Measurements from ENCODE around the gene FAM114A1.
"Not testable (repeated sequence)": the region's sequence is repeated elsewhere in the genome, so short reads cannot be mapped to it uniquely, and the experiment has no call there.

The FAM114A1 gene

DNA sequence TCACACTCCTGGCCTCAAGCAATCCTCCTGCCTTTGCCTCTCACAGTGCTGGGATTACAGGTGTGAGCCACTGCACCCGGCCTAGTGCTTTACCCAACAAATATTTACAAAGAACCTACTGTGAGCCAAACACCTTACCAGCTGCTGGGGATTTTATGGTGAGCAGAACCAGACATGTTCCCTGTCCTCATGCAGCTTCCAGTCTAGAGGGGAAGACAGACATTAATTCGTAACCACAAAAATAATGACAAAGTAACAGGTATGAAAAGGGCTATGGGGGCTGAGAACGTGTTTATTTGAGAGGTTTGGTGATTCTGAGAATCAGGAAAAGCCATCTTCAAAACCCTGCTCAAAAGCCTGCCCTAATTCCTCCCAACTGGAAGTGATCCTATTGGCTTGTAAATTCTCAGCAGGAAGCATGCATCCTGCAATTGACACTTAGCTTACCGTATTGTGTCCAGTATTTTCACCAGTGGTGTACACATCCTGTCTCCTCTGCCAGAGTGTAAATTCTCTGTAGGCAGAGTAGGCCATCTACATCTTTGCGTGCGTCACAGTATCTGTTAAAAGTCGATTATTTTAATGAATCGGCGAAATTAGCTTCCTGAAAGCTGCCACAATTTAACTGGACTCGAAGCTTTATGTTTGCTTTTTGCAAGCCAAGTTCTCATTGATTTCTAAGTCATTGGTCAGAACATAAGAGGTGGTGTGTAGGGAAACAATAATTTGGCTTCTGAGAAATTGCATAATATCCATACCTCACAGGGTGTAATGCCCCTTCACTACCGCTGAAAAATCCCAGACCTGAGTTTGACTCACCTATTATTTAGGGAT, 97.6 kb downstream of the FAM114A1 start:
- no peak for DNase-seq (ENCODE audit: low read depth in 1 of 2, low spot score in 1 of 2)

DNA sequence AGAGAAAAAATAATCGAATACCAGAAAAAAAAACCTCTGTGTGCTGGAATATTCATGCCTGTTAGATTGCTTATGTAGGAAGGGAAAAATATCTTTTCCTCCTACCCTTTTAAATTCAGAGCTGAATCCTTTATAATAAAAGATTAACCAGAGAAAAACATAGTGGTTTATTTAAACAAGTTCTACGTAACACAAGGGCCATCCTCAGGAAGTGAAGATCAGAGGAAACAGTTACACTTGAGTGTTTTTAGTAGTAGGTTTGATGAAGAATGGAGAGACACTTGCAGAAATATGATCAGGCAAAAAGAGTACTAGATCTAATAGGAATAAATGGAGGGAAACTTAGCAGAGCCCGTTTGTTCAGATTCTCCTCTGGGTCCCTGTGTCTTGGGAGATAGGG, 98.3 kb downstream of the FAM114A1 start:
- no peak for DNase-seq (ENCODE audit: low read depth in 1 of 2, low spot score in 1 of 2)

DNA sequence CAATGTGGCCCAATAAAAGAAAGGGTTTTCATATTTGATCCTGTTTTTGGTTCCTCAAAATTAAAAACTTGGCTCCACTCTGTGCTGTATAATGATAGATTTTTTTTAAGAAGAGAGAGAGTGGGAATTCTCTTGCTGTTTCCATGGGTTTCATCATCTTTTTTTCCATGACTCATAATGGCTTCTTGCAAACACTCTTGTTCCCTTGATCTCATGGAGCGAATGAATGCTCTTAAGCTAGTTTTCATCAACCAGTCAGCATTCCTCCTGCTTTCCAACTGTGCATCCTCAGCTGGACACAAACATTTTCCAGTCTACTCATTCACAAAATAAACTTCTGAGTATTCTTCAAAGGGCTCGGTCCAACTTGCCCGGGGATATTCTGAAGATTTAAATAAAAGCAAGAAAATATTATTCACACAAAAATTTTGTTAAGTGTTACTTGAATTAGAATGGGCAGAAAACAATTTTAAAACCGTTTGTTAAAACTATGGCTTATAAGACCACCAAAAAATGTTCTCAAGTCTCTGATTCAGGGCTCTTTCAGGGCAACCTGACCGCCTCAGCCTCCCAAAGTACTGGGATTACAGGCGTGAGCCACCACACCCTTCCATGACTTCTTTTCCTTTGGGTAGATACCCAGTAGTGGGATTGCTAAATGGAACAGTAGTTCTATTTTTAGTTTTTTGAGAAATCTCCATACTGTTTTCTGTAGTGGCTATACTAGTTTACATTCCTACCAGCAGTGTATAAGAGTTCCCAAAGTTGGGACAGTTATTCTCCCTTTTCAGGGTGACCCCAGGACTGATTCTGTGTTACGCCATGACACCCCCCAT, 99.9 kb downstream of the FAM114A1 start:
- no peak for DNase-seq (ENCODE audit: low read depth in 1 of 2, low spot score in 1 of 2)

DNA sequence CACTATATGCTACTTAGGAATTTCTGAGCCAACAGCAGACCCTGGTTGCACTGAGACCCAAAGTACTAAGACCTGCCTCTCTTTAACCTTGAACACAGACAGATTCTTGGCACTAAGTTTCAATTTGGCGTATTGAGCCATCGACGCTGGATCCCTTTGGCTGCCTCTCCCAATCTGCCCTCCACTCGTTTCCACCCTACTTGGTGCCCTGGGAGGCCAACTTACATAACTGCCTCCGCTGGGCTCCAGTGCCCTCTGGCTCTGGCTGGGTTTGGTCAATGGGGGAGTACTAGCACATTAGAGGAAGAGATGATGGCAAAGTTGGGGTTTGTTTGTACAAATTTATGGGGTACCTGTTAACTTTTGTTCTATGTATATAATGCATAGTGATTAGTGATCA, 101.1 kb downstream of the FAM114A1 start:
- DNase-seq (ENCODE audit: low read depth in 1 of 2, low spot score in 1 of 2) = no peak

DNA sequence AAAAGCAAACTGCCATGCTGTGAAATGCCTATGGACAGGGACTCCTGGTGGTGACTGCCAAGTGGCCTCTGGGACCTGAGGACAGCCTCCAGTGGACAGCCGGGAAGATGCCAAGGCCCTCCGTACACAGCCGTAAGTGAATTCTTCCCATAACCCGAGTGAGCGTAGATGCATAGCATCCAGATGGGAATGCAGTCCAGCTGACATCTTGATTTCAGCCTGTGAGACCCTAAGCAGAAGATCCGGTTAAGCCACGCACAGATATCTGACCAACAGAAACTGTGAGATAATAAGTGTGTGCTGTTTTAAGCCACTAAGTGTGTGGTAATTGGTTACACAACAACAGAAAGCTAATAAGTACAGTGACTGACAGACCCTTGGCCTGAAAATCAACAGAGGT, 108.7 kb downstream of the FAM114A1 start:
- DNase-seq (ENCODE audit: low read depth in 1 of 2, low spot score in 1 of 2) = no peak

DNA sequence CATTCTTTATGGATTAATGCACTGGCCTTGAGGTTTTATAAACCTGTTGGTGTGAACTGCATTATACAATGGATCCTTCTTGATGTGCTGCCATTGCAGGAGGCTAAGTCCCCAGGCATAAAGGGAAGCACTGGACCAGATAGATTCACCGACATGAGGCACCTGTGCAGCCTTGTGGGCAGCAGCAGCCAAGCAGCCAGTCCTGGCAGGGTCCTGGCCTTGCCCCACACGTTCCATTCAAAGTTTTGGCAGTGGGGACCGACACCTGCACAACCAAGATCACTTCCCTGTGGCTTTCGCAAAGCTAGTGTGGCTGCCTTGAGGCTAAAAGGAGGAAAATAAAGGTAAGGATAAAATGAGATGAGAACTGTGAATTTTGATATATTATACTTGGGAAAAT, 111.5 kb downstream of the FAM114A1 start:
- DNase-seq (ENCODE audit: low read depth in 1 of 2, low spot score in 1 of 2) = no peak

DNA sequence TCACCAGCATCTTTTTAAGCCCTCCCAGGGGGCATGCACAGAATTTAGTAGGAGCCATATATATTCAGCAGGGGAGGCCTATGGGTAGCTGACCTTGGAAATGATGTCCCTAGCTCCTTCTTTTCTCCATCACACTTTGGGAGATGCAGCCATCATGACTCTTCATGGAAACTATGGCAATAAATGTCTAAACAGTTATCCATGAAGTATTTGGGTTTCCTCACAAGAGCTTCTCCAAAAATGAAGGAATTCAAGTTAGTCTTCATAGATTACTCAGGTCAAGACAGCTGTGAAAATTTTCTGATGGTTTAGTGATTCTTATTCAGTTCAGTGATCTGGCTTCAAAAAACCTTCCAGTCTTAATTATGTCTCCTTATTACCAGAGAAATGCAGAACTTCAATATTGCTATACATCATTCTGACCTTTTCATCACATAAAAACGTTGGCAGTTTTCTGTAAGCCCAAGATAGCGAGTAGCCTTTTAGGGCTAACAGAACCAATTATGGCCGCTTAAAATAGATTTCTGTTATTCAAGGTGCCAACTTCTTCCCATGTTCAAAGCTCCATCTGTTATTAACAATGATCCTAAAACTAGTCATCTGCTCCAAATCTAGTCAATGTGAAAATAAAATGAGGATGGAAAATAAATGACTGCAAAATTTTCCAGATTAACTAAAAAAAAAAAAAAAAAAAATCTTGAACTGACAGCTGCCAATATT, 112.1 kb downstream of the FAM114A1 start:
- DNase-seq (ENCODE audit: low read depth in 1 of 2, low spot score in 1 of 2) = no peak

DNA sequence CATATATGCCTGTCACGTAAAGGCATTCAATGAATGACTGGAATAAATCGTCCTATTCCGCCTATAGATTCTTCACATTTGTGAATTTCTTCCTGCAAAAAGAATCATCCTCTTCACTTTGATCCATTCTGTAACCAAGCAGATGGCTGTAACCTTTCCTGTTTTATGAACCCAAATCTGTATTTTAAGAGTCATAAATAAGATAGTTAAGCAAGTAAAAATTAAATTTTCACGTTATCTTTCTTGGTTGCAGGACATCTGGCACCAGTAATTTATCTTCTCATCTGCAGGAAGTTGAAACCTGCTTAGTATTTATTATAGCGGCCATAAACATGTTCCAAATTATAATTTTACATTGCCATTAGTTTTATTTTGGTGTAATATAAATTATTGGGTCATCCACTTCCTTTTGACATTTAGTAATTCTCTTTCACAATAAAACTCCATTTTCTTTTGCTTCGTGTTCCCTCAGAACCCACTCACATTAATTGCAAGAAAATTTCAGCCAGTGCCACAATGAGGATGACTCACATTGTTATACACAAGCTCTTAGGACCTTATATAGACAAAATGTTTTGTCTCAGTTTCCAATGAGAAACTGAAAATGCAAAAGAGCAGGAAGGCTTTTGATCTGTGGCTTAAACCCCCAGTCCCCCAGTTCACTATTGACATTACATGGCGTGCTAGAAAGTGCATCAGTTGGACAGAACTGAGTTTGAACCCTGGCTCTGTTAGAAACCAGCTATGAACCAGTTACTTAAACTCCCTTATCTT, 113.5 kb downstream of the FAM114A1 start:
- DNase-seq (ENCODE audit: low read depth in 1 of 2, low spot score in 1 of 2) = no peak

DNA sequence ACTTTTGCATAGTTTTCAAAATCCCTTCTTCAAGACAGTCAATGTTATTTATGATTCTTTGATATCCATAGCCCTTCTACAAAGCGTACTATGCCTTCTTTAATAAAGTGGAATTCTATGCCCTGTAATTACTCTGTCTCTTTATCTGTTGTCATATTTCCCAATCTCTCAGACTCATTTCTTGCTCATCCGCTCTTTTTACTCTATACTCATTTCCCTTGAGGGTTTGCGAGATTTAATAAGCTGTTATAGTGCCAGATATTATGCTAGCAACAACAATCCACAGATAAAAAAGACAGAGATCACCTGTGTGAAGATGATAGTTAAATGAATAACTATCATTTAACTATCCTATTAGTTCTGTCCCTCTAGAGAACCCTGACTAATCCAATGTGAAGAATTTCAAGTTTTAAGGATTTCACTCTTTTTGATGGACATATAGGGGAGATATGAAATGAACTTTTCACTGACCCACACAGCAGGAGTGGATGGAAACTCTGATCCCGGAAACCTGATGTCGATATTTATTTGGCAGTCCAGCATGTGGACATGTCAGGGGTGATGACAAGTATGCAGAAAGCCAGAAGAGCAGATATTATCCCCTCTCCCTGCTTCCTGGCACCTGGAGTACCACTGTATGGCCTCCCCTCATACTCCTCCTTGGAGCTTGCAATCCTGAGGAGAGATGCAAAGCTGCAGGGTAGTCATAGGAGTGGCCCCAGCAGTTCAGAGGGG, 114.9 kb downstream of the FAM114A1 start:
- DNase-seq (ENCODE audit: low read depth in 1 of 2, low spot score in 1 of 2) = no peak

DNA sequence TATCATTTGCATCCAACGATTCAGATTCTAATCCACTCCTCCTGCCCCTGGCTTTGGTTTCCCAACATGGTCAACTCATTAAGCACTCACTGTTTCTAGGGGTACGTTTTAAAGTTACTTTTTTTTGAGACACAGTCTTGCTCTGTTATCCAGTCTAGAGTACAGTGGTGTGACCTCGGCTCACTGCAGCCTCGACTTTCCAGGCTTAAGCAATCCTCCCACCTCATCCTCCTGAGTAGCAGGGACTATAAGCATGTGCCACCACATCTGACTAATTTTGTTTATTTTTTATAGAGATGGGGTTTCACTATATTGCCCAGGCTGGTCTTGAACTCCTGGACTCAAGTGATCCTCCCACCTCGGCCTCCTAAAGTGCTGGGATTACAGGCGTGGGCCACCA, 115.7 kb downstream of the FAM114A1 start:
- no peak for DNase-seq (ENCODE audit: low read depth in 1 of 2, low spot score in 1 of 2)

DNA sequence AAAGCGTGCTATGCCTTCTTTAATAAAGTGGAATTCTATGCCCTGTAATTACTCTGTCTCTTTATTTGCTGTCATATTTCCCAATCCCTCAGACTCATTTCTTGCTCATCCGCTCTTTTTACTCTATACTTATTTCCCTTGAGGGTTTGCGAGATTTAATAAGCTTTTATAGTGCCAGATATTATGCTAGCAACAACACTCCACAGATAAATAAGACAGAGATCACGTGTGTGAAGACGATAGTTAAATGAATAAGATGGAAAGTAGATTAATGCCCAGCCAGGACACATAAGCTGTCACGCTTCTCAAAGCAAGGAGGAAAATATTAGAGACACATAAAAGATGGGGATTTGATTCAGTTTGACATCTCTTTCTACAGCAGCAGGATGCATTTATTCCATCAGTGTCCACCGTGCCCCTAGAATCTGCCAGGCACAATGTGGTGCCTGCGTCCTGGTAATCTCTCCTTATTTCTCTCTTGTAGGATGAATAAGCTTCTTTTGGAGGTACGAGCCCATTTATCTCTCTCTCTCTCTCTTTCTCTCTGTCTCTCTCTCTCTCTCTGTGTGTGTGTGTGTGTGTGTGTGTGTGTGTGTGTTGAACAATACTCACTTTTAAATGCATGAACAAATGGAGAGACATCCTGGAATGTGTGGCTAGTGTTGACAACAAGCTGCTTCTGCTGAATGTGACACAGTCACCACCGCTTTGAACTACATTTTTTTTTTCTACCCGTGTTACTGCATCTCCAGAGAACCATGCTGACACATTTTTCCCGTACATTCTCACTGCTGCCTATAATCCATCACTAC, 116.4 kb downstream of the FAM114A1 start:
- no peak for DNase-seq (ENCODE audit: low read depth in 1 of 2, low spot score in 1 of 2)

DNA sequence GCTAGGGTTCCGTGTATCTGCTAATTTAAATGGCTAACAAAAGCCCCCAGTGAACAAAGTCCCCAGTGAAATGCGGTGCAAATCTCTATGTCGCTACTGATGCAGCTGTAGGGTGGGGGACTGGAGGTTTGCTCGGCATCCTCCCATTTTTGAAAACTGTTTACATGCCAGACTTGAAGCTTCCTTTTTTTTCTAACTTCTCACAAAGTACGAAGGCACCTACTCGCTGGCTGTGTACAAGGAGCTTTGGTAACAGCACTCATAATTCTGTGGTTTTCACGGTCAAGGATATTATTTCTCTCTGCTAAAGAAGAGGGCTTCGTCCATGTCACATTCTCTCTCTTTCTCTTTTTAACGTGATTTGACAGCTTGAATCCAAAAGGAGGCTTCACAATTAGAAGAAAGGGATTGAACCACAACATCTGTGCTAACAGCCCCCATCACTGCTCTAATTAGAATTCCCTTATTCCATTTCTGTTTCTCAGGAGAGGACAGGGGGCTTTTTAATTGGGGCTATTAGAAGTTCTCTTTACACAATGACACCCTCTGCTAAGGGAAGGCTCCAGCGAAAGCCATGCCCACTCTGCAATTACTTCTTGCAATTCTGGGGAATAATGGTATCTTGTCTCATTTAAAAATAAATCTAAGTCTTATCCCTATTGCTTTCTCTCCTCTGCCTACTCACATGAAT, 117.9 kb downstream of the FAM114A1 start:
- no peak for DNase-seq (ENCODE audit: low read depth in 1 of 2, low spot score in 1 of 2)

DNA sequence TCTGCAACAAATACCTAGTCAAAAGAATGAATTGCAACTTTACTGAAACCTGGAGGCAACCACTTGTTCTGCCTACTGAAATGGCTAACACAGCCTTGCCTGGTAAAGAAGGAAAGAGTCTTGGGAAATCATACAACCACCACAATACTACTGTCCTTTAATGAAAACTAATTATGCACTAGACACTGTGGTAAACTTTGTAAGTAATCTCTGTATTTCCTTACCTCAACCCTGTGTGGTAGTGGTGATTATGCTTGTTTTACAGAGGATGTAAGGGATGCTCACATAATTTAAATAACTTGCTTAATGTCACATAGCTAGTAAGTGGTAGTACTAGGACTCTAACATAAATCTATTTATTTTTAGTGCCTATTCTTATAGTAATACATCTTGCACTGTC, 119.9 kb downstream of the FAM114A1 start:
- no peak for DNase-seq (ENCODE audit: low read depth in 1 of 2, low spot score in 1 of 2)

DNA sequence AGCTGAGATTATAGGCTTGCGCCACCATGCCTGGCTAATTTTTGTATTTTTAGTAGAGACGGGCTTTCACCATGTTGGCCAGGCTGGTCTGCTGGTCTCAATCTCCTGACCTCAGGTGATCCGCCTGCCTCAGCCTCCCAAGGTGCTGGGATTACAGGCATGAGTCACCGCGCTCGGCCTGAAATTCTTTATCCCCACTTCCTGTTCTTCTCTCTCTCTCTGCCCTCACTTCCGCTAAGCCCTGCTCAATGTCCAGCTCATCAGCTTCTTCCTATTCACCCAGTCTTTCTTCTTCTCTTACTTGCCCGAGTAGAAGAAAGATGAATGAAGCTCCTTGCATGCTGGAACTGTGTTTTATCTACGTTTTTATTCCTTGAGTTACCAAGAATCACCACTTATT, 120.7 kb downstream of the FAM114A1 start:
- not testable (repeated sequence) for DNase-seq (ENCODE audit: low read depth in 1 of 2, low spot score in 1 of 2)

DNA sequence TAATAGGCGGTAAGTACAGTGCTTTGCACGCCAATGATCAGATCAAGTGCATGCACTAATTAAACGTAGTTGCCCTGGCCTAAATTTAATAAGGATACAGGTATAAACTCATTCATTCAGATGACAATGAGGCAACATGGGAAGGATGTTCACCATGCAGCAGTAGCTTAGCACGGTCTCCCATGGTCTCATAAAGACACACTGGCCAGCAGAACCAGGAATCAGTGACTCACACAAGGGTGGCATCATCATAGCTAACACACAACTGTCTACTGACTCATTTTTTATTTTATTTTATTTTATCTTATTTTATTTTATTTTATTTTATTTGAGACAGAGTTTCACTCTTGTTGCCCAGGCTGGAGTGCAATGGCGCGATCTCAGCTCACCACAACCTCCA, 121.9 kb downstream of the FAM114A1 start:
- DNase-seq (ENCODE audit: low read depth in 1 of 2, low spot score in 1 of 2) = no peak

DNA sequence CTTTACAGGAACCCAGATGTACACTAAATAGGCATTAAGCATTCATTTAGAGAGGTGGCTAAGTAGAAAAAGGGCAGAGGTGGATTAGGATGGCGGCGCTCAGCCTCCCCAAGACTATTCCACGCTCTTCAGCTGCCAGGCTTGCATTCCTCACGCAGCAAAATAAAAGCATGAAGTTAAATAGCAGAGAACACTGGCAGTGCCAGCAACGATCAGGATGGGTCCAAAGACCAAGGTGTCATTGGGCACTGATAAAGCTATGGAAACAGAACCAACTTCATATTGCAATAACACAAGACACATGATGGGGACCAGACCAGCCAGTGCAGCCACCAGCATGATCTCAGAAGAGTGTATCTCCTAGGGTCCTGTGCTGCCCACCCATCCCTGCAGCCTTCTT, 122.6 kb downstream of the FAM114A1 start:
- DNase-seq (ENCODE audit: low read depth in 1 of 2, low spot score in 1 of 2) = no peak

DNA sequence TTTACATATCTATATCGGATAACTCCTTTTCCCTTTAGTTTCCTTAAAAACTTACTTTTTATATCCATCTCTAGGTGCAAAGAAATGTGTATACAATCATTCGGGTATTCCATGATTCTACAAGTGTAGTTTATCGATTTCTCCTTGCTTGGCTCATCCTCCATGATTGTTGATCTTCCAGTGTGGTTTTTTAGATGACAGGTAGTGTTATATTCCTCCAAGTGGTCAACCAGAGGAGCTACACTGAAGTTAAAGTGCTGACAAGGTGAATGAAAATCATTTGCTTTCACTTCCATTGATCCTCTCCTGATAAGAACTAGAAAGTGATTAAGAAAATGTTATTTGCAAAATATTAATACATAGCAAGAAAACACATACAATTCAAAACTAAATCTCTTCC, 126.1 kb downstream of the FAM114A1 start:
- DNase-seq (ENCODE audit: low read depth in 1 of 2, low spot score in 1 of 2) = no peak

DNA sequence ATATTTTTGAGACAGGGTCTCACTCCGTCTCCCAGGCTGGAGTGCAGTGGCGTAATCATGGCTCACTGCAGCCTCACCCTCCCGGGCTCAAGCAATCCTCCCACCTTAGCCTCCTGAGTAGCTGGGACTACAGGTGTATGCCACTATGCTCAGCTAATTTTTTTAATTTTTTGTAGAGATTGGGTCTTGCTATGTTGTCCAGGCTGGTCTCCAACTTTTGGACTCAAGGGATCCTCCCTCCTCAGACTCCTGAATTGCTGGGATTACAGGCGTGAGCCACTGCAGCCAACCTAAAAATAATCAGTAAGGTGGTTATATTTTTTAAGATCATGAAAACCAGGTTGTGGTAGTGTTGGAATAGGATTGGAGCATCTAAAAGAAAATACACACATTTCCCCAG, 126.5 kb downstream of the FAM114A1 start:
- no peak for DNase-seq (ENCODE audit: low read depth in 1 of 2, low spot score in 1 of 2)

Data from stimulated activated CD4-positive, alpha-beta T cell treated with anti-CD3 and anti-CD28 coated beads, Interleukin-15, amount 100 ng/mL, for 1 hour (primary cell).